H1 (cell line): Measurements from ENCODE around the gene WWC1. TPM values are rescaled to one million over a fixed set of nuclear protein-coding genes. Genes with fewer than 3 reads are reported as not detected.

Source experiments
- CBX8 ChIP-seq: fragments of 300-800, 300-1000 bp; sonication (generic); IDR thresholded peaks from 2 replicates; pipeline ENCODE4 v1.7.1; 2016; ENCODE audit warnings: low read depth, low read length, borderline replicate concordance
- CEBPB ChIP-seq: IDR thresholded peaks from 2 replicates; pipeline ENCODE4 v1.6.1; 2012; ENCODE audit warnings: low read depth, low read length
- EZH2 ChIP-seq: fragments of 200-600 bp; sonication (generic); IDR thresholded peaks from 2 replicates; pipeline ENCODE4 v1.7.1; 2012; ENCODE audit warnings: low read depth, mild to moderate bottlenecking, moderate library complexity, low read length, inconsistent platforms; ENCODE audit not compliant: severe bottlenecking
- JUN ChIP-seq: IDR thresholded peaks from 2 replicates; pipeline ENCODE4 v1.6.1; 2011; ENCODE audit warnings: low read depth, mild to moderate bottlenecking, improper control_type of control experiment, low read length
- JUND ChIP-seq: IDR thresholded peaks from 2 replicates; pipeline ENCODE4 v1.6.1; 2011; ENCODE audit warnings: mild to moderate bottlenecking, improper control_type of control experiment, low read length
- SAP30 ChIP-seq: fragments of 300-600 bp; sonication (generic); IDR thresholded peaks from 2 replicates; pipeline ENCODE4 v1.7.1; 2012; ENCODE audit warnings: low read length, moderate library complexity, mild to moderate bottlenecking, inconsistent platforms; ENCODE audit not compliant: insufficient read depth, insufficient replicate concordance
- SRF ChIP-seq: IDR thresholded peaks from 2 replicates; pipeline ENCODE4 v1.6.1; 2011; ENCODE audit warnings: mild to moderate bottlenecking, low read depth, low read length, moderate library complexity
- TEAD4 ChIP-seq: IDR thresholded peaks from 2 replicates; pipeline ENCODE4 v1.6.1; 2012; ENCODE audit warnings: low read depth, low read length, inconsistent platforms, mixed read lengths
- ZNF274 ChIP-seq: IDR thresholded peaks from 2 replicates; pipeline ENCODE4 v1.7.0; 2012; ENCODE audit warnings: low read length, borderline replicate concordance; ENCODE audit errors: extremely low read depth
- polyA plus RNA-seq, 7 experiments: library from polyadenylated mRNA; depleted of rRNA in 3 of 7; stranded (reverse) in 5 of 7; unstranded in 2 of 7; fragments of >200 nt in 5 of 7; fragments of 200-250 nt in 2 of 7; gene quantifications; 1 replicate in 5 of 7; 2 replicates in 1 of 7; 4 replicates in 1 of 7; pipeline versions ENCODE4 v1.2.1 to v1.2.3, GENCODE V29; 2011 to 2013; ENCODE audit warnings: missing spikeins in 2 of 7, mixed read lengths in 2 of 7
- total RNA-seq: library from RNA; stranded (reverse); fragmentation: NEBNext Ultra II Directional; extraction: Animal tissue kit (Norgen Biotek cat#: 25700); gene quantifications from 2 replicates; pipeline ENCODE4 v1.2.1, GENCODE V29; 2021
- TF ChIP-seq, protein P1 (sequence below): fragments of 300-600 bp; sonication (generic); IDR thresholded peaks from 2 replicates; pipeline ENCODE4 v1.7.1; 2012; ENCODE audit warnings: low read length, moderate library complexity, mild to moderate bottlenecking, inconsistent platforms; ENCODE audit not compliant: insufficient replicate concordance
- TF ChIP-seq, protein P2 (sequence below): IDR thresholded peaks from 2 replicates; pipeline ENCODE4 v1.6.1; 2011; ENCODE audit warnings: low read length, improper control_type of control experiment

The WWC1 gene
- total and polyA plus RNA-seq, 2 of the 8 experiments (the other 6 are each of a cell fraction or from before 2014, with no cell fraction given) = 16.4 to 41.1 TPM

DNA sequence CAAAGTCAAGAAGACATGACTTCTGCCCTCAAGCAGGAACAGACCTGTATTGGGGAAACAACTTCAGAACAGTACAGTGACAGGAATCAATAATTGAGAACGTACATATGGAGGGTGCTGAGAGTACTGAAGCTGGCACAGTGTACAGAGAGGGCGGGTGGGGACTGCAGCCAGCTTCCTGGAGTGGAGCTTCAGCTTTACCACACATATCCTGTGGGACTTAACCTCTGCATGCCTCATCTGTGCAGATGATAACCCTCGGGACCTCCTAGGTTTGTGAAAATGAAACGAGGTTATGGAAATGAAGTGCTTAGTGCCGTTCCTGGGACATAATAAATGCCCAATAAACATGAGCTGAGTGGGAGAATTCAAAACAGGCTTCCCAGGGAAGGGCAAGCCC, 172.8 kb downstream of the WWC1 start (continued):
- TF ChIP-seq, protein P1, sequence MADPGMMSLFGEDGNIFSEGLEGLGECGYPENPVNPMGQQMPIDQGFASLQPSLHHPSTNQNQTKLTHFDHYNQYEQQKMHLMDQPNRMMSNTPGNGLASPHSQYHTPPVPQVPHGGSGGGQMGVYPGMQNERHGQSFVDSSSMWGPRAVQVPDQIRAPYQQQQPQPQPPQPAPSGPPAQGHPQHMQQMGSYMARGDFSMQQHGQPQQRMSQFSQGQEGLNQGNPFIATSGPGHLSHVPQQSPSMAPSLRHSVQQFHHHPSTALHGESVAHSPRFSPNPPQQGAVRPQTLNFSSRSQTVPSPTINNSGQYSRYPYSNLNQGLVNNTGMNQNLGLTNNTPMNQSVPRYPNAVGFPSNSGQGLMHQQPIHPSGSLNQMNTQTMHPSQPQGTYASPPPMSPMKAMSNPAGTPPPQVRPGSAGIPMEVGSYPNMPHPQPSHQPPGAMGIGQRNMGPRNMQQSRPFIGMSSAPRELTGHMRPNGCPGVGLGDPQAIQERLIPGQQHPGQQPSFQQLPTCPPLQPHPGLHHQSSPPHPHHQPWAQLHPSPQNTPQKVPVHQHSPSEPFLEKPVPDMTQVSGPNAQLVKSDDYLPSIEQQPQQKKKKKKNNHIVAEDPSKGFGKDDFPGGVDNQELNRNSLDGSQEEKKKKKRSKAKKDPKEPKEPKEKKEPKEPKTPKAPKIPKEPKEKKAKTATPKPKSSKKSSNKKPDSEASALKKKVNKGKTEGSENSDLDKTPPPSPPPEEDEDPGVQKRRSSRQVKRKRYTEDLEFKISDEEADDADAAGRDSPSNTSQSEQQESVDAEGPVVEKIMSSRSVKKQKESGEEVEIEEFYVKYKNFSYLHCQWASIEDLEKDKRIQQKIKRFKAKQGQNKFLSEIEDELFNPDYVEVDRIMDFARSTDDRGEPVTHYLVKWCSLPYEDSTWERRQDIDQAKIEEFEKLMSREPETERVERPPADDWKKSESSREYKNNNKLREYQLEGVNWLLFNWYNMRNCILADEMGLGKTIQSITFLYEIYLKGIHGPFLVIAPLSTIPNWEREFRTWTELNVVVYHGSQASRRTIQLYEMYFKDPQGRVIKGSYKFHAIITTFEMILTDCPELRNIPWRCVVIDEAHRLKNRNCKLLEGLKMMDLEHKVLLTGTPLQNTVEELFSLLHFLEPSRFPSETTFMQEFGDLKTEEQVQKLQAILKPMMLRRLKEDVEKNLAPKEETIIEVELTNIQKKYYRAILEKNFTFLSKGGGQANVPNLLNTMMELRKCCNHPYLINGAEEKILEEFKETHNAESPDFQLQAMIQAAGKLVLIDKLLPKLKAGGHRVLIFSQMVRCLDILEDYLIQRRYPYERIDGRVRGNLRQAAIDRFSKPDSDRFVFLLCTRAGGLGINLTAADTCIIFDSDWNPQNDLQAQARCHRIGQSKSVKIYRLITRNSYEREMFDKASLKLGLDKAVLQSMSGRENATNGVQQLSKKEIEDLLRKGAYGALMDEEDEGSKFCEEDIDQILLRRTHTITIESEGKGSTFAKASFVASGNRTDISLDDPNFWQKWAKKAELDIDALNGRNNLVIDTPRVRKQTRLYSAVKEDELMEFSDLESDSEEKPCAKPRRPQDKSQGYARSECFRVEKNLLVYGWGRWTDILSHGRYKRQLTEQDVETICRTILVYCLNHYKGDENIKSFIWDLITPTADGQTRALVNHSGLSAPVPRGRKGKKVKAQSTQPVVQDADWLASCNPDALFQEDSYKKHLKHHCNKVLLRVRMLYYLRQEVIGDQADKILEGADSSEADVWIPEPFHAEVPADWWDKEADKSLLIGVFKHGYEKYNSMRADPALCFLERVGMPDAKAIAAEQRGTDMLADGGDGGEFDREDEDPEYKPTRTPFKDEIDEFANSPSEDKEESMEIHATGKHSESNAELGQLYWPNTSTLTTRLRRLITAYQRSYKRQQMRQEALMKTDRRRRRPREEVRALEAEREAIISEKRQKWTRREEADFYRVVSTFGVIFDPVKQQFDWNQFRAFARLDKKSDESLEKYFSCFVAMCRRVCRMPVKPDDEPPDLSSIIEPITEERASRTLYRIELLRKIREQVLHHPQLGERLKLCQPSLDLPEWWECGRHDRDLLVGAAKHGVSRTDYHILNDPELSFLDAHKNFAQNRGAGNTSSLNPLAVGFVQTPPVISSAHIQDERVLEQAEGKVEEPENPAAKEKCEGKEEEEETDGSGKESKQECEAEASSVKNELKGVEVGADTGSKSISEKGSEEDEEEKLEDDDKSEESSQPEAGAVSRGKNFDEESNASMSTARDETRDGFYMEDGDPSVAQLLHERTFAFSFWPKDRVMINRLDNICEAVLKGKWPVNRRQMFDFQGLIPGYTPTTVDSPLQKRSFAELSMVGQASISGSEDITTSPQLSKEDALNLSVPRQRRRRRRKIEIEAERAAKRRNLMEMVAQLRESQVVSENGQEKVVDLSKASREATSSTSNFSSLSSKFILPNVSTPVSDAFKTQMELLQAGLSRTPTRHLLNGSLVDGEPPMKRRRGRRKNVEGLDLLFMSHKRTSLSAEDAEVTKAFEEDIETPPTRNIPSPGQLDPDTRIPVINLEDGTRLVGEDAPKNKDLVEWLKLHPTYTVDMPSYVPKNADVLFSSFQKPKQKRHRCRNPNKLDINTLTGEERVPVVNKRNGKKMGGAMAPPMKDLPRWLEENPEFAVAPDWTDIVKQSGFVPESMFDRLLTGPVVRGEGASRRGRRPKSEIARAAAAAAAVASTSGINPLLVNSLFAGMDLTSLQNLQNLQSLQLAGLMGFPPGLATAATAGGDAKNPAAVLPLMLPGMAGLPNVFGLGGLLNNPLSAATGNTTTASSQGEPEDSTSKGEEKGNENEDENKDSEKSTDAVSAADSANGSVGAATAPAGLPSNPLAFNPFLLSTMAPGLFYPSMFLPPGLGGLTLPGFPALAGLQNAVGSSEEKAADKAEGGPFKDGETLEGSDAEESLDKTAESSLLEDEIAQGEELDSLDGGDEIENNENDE = no peak
- TF ChIP-seq SAP30 = no peak
- no peak for TF ChIP-seq CBX8
- no peak for TF ChIP-seq JUN
- TF ChIP-seq JUND = no peak
- TF ChIP-seq CEBPB = no peak
- TF ChIP-seq ZNF274 = no peak
- TF ChIP-seq, protein P2, sequence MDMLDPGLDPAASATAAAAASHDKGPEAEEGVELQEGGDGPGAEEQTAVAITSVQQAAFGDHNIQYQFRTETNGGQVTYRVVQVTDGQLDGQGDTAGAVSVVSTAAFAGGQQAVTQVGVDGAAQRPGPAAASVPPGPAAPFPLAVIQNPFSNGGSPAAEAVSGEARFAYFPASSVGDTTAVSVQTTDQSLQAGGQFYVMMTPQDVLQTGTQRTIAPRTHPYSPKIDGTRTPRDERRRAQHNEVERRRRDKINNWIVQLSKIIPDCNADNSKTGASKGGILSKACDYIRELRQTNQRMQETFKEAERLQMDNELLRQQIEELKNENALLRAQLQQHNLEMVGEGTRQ = no peak
- TF ChIP-seq SRF = no peak
- no peak for TF ChIP-seq EZH2
- TF ChIP-seq TEAD4 = no peak
